Activated CD8-positive, alpha-beta memory T cell treated with anti-CD3 and anti-CD28 coated beads for 48 hours (primary cell): ENCODE measurements around the gene SPOCK1.
"Not testable (repeated sequence)": the region's sequence is repeated elsewhere in the genome, so short reads cannot be mapped to it uniquely, and the experiment has no call there.

ENCODE experiments used
- DNase-seq, 3 experiments: peaks; one replicate each; pipeline ENCODE4 v3.0.0-alpha.2; 2020; ENCODE audit warnings: low read depth in 2 of 3, low spot score in 2 of 3

The SPOCK1 gene

DNA sequence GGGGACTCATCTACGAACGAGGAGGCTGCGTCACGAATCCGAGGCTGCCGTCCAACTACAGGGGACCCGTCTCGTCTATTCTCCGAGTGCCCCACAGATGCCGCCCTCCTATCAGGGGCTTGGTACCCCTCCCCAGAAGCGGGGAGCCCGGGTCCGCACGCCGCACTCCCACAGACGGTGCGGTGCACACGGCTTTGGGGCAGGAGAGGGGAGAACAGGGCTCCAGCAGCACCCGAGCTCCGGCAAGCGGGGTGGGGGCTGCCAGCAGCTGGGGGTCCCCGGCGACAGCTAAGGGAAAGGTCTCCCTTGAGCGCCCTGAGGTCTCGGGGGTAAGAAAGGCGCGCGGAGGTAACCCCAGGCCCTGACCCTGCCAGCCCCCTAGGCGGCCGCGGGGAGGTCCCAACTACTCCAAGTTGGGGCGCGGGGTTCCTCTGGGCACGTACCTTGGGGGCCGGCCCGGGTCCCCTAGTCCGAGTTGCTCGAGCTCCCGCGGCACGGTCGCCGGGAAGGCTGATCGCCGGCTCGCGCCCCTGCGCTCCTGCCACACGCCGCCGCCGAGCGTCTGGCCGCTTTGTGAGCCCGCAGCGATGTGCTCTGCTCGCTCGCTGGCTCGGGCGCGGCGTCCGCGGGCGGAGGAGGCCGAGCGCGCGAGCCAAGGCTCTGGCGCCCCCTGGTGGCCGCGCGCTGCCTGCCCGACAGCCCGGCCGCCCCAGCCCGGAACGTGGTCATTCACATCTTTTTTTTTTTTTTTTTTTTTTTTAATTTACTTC, at the start of gene SPOCK1:
Gene SPOCK1, minus strand, starts transcription at position 591 of the 770 bp plus-strand sequence.
- DNase-seq: peak; percentile 28 to 45 (median 36)

DNA sequence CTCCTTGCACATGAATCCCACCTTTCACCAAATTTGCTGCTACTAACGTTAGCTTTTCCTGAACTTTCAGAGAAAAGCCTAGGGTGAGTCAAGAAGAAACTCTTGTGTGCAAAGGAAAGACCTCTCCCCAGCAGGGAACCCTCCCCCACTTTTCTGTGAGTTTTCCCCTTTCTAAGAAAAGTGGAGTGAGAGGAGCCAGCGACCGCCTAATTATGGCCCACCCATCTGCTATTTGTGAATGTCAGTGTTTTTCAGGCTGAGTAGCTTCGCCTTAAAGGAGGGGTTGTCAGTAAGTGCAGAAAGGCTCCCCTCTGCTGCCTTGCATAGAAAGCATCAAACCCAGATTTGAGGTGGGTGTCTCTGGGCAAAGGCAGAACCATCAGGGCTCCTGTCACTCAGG, 46.8 kb upstream of the SPOCK1 start:
- no peak for DNase-seq

DNA sequence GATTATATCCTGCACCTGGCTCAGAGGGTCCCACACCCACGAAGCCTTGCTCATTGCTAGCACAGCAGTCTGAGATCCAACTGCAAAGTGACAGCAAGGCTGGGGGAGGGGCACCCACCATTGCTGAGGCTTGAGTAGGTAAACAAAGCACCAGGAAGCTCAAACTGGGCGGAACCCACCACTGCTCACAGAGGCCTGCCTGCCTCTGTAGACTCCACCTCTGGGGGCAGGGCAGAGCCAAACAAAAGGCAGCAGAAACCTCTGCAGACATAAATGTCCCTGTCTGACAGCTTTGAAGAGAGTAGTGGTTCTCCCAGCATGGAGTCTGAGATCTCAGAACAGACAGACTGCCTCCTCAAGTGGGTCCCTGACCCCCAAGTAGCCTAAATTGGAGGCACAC, 36.3 kb upstream of the SPOCK1 start:
- DNase-seq: not testable (repeated sequence)

DNA sequence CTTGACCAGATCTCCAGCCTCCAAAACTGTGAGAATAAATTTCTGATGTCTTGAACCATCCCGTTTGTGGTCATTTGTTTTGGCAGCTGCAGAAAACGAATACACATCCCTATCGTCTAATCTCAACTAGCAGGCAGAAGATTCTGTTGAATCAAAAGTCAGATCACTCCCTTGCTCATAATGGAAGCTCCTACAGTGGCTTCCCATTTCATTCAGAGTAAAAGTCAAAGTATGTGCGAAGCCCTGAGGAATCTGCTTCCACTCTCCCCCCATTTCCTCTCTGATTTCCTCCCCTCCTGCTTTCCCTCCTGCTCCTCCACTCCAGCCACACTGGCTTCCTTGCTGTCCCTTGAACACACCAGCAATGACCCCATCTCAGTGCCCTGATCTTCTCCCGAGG, 34.8 kb upstream of the SPOCK1 start:
- DNase-seq: no peak

DNA sequence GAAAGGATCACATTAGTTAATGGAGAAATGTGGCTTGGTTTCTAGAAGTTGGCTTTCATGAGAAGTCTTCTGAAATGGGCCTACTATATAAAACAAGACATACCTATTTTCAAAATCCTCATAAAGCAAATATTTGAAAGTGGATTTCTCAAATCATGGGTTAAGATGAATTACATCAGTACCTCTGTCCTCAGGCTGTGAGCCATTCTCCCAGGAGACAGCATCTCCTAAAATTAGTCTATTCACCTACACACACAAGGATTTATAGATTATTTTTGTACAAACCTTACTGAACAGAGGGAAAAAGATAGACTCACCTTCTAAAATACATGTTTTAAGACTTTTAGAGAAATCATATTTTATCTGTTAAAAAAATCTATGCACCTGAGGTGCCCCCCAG, 32.1 kb upstream of the SPOCK1 start:
- no peak for DNase-seq

DNA sequence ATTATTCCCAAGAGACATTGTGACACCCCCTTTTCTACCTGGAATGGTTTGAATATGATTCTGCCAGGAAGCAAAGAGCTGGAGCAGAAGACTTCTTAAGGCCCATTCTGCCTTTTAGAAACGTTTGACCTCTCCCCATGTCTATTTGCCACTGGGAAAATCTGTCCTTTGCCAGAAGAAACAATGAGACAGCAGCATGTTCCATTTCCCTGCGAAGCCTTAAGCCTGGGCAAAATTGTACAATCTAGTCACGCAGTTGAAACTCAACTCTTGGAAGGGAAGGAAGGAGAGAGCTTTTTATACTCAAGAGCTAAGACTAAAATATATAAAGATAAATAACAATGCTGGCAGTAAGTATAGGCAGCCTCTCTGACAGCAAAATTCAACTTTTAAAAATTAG, 22.1 kb upstream of the SPOCK1 start:
- no peak for DNase-seq

DNA sequence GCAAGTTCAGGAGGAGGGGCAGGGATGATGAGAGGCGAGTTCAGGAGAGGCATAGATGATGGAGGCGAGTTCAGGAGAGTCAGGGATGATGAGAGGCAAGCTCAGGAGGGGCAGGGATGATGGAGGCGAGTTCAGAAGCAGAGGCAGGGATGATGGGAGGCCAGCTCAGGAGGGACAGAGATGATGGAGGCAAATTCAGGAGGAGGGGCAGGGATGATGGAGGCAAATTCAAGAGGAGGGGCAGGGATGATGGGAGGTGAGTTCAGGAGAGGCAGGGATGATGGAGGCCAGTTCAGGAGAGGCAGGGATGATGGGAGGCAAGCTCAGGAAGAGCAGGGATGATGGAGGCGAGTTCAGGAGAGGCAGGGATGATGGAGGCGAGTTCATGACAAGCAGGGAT, 17.8 kb upstream of the SPOCK1 start:
- no peak for DNase-seq

DNA sequence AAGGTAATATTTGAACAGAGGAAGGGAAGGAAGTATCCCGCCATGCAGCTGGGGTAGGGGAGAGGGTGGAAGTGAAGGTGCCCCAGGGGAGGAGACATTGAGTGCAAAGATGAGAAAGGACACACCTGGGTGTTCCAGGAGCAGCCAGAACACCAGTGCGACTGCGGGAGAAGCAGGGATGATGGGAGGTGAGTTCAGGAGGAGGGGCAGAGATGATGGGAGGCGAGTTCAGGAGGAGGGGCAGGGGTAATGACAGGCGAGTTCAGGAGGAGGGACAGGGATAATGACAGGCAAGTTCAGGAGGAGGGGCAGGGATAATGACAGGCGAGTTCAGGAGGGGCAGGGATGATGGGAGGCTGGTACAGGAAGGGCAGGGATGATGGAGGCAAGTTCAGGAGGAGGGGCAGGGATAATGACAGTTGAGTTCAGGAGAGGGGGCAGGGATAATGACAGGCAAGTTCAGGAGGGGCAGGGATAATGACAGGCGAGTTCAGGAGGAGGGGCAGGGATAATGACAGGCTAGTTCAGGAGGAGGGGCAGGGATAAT, 17.2 kb upstream of the SPOCK1 start:
- no peak for DNase-seq

DNA sequence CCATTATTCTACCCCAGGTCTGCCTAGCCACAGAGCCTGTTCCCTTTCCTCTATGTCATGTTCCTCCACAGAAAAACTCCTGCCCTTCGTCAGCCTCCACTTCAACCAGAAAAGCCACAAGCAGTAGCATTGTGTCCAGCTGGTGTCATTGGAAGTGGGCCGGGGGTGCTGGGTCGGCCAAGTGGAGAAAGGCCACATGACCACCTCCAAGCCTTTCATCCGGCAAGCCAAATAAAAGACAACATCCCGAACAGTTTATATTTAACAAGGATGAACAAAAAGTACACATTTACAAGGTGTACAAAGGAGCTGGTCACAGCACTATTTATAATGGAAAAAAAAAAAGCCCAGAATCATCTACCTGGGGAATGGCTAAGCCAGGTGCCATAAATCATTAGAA, 16.1 kb upstream of the SPOCK1 start:
- no peak for DNase-seq

DNA sequence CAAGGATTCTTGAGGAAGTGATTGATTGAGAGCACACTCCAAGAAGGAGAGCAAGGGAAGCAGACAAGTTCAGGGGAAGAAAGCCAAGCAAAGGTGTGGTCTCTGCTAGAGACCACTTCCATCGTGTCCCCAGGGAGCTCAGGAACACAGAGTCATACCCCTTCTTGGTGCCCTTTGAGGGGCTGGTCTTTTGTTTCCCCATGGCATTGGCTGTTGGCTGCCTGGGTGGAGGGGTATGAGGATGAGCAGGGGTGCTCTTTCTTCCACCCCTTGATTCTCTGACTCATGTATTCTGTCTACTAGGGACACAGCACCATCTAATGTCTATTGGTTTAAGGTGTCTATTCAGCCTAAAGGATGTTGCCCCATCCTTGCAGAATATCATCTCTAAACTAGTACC, 11.5 kb upstream of the SPOCK1 start:
- DNase-seq: no peak

DNA sequence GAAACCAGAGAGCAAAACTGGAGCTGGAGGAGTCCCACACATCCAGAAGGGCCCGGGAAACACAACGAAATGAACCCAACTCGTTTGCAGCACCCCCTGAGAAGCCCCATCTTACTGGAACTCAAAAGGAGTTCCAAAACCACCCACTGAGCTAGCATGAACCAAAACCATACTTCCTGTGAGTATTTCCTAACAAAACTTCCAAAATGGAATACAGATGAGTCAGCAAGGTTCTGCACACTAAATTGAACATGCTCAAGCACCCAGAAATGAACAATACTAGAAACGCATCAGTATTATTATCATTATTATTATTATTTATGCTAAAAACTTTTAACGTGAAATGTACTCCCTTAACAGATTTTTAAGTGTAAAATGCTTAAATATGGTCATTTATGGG, 8.0 kb upstream of the SPOCK1 start:
- no peak for DNase-seq

DNA sequence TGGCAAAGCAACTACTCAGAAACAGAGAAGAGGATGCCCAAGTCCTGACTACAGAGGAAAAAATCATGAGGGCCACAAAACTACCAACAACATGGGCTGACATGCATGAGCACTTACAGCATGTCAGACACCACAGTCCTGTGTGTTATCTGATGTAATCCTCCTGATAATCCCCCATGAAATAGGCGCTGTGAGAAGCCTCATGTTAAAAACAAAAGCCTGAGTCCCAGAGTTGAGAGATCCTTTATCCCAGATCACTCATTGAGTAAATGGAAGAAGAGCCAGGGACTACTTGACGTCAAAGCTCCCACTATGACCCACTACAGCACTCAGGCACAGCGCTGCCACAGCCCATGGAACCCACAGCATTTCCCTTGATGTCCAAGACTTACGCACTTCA, 7.2 kb upstream of the SPOCK1 start:
- no peak for DNase-seq

DNA sequence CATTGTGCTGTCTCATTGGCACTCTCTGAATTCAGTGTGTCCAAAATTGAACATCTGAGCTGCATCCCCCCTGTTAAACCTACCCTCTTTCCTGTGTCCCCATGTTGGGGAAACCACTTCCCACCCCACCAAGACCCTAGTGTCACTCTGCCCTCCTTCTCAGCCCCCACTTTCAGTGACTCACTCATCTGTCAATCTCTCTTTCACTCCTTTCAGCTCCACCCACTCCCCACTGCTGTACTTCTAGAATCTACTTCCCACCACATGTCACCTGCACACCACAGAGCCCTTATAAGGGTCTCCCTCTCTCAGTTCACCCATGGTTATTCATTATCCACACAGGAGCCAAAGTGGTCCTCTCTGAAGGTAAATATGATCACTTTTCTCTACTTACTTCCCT, 5.8 kb upstream of the SPOCK1 start:
- DNase-seq: no peak

DNA sequence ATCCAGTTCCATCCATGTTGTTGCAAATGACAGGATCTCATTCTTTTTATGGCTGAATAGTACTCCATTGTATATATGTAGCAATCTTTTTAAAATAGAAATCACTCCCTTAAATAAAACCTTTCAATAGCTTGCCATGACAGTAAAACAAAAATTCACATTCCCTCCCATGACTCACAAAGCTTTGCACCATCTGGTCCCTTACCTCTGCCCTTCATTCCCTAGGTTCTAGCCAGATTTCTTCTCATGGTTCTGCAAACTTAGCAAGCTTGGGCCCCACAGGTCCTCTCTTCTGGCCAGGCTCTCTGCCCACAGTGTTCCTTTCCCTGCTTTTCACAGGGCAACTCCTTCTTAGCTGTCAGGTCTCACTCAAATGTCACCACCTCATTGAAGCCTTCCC, 4.3 kb upstream of the SPOCK1 start:
- DNase-seq: no peak

DNA sequence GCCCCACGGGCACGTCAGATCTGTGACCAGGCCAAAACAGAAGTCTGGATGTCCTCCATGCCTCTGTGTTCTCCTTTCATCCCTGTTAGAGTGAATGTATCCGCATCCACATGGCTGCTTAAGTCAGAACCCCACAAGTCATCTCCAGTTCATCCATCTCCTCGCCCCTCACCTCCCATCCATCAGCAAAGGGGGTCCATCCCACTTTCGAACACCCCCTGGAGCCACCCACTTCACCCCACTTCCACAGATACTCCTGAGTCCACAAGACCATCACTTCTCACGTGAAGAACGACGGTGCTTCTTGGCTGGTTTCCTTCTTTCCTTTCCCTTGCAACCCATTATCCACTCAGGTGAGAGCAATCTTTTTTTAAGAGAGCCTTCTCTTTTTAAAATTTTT, 3.5 kb upstream of the SPOCK1 start:
- no peak for DNase-seq

DNA sequence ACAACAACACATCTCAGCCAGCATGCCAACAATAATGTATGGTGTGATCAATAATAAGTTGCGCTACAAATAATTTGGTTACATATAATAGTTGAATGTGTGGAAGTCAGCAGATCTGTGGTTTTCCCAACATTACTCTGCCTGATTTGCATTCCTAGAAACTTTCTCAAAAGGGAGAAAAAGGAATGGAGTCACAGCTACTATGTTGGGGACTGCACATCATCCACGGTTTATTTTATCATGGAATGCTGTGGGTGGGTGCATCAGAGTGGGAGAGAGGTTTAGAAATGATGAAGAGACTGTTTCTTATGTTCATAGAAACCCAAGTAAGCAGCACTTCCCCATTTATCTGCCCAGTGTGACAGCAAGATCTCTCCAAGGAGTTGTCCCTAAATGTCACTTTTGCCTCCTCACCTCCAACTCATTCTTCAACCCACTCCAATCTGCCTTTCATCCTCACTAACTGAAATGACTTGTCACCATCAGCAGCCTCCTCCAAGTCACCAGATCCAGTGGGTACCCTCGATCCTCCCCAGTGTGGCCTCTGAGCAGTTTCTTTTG, 2.8 kb upstream of the SPOCK1 start:
- no peak for DNase-seq

DNA sequence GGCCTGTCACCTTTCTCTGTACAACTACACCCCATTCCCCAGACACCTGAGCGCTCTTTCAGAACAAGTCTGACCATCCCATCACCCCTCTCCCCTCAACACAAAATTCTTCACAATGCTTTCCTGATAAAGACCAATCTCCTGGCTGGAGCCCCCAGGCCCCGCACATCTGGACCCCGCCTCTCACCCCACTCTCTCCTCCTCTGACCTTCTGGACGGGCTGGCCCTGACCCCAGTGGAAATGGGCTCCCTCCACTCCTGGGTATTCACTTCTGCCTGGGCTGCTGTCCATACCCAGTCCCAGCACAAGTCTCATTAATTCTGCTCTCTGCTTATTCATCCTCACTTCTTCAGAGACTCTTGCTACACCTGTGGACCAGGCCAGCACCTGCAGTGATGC, 2.1 kb upstream of the SPOCK1 start:
- no peak for DNase-seq

DNA sequence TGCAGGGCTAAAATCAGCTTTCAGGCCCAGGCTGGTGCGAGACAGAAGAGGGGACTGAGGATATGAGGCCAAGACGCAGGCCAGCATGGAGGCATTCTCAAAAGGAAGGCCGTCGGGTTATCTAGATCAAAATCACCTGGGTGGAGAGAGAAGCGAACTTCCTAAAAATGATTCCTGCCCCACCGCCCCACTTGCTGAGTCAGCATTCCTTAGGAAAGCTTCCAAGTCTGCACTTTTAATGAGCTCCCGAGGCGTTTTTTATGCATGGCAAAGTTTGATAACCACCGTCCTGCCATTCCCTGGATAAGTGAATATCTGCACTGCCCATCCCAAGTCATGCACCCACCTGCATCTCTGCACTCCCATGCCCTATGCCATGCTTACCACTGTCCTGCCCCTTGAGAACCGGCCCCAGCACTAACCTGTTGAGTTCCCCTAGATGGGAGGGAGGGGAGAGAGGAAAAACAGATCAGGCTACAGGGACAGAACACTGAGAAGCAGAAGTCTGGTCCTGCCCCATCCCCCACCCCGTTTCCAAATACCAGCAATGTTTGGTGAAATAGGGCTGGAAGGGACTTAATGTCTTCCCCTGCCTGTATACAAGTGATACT, 1.6 kb upstream of the SPOCK1 start:
- DNase-seq: no peak

DNA sequence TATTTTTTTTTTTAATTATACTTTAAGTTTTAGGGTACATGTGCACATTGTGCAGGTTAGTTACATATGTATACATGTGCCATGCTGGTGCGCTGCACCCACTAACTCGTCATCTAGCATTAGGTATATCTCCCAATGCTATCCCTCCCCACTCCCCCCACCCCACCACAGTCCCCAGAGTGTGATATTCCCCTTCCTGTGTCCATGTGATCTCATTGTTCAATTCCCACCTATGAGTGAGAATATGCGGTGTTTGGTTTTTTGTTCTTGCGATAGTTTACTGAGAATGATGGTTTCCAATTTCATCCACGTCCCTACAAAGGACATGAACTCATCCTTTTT, 351 bp upstream of the SPOCK1 start:
- DNase-seq: not testable (repeated sequence)

DNA sequence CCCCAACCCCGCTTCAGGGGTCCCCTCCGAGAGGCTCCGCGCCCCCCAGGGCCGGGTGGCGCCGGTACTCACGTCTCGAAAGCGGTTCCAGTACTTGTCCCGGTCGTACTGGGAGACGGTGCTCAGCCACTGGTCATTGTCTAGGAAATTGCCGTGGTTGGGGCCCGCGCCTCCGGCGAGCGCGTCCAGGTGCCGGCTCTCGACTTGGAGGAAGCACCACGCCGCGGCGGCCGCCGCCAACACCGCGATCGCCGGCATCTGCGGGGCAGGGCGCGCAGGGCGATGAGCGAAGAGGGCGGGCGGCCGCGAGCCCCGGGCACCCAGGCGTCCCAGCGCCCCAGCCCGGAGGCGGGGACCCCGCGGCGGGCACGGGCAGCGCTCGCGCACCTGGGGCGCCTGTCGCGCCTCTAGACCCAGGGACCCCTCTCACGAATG, 808 bp downstream of the SPOCK1 start:
- no peak for DNase-seq

DNA sequence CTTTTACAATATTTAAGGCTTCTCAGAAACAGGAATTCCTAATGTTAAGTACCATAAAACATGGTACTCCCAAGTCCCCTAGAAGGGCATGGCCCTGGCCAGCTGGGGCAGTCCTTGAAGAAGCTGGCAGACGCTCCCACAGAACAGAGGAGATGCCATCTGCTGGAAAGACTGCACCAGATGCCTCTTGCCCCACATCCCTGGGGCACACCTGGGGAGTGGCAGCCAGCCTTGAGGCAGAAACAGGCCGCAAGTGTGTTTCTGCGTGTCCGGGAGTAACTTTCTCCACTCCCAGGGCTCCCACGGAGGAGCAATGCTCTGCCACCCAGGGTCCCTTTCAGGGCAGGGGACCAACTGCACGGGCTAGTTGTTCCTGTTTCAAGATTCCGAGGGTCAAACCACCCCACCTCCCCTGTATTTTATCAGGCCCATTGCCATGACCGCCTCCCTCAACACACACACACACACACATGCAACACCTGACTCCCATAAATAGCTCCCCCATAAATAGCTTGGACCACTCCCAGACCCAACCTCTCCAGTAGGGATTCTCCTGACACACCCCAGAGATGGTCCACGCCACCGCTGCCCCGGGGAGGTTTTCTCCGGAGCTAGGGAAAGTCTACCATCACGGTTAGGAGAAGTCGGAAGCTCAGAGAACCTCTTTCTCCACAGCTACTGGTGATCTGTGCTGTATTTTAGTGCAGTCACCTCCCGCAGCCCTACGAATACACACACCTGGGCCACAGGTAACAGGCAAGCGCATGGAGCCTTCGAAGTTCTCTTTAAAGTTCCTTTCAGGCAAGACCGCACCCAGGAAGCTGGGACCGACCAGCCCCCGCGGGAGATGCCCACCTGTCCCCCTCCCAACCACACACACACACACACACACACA, 1.5 kb downstream of the SPOCK1 start:
- DNase-seq: no peak

DNA sequence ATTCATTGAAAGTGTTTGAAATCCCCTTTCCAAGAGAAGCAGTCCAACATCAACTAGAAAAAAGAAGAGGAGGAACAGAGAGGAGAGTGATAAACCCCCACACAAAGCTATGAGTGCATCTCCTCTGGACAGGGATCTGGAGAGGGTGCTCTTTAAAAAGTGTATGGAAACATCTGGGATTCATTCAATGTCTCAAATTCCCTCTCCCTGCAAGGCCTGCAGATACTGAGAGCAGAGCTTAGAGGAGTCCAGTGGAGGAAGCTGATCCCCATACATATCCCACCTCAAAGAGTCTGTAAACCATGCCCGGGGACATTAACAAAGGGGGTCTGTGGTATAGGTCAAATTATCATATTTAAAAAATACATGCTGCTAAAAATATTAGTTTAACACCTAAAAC, 2.2 kb downstream of the SPOCK1 start:
- no peak for DNase-seq
